Epidermal melanocyte (primary cell): ENCODE results near the gene HK3.

ENCODE experiments used
- DNase-seq: peaks from one replicate; pipeline ENCODE4 v3.0.0; 2011; ENCODE audit warnings: low spot score; ENCODE audit not compliant: insufficient read length

HK3 gene

DNA sequence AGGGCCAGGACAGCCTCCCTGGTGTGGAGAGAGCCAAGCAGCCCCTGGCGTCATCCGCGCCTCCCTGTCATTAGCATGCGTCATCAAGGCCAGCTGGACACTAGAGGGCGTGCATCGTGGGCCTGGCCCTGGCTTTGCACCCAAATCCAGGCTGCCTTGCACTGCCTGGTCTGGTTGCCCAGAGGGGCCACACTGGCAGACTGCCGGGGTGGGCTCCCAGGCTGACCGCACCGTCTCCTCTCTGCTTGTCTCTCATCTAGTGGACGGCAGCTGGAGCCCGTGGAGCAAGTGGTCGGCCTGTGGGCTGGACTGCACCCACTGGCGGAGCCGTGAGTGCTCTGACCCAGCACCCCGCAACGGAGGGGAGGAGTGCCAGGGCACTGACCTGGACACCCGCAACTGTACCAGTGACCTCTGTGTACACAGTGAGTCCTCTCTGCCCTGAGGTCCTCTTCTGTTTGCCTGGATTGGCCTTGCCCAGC is 29.0 kb downstream of the HK3 start:
- no peak for DNase-seq

DNA sequence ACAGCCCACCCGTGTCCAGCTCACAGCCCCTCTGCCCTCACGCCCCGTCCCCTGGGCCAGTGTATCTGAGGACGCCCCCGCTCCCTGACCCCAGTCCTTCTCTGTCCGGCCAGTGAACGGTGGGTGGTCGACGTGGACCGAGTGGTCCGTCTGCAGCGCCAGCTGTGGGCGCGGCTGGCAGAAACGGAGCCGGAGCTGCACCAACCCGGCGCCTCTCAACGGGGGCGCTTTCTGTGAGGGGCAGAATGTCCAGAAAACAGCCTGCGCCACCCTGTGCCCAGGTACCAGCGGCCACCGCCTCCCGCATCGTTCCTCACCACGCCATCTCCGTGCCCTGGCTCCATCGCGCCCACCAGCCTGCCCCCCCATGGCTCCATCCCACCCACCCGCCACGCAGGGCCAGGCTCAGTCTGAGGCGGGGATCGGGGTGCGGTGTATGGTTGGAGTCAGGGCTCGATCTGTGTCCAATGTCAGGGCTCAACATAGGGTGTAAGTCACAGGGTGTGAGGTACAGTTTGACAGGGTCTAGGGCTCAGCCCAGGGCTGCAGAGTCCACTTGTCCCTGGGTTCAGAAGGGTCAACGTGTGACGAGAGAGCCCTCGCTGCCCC is 29.5 kb downstream of the HK3 start:
- DNase-seq: no peak

DNA sequence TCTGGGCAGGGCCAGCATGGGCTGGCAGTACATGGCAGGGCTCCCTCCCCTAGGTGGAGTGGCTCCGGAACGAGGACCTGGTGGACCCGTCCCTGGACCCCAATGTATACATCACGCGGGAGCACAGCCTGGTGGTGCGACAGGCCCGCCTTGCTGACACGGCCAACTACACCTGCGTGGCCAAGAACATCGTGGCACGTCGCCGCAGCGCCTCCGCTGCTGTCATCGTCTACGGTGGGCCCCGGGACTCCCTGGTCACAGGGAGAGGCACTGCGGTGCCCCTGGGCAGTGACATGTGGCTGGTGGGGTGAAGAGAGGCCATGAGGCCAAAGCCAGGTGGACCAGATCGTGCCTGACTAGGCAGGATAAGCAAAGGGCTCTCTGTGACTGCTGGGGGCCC is 30.4 kb downstream of the HK3 start:
- DNase-seq: no peak

DNA sequence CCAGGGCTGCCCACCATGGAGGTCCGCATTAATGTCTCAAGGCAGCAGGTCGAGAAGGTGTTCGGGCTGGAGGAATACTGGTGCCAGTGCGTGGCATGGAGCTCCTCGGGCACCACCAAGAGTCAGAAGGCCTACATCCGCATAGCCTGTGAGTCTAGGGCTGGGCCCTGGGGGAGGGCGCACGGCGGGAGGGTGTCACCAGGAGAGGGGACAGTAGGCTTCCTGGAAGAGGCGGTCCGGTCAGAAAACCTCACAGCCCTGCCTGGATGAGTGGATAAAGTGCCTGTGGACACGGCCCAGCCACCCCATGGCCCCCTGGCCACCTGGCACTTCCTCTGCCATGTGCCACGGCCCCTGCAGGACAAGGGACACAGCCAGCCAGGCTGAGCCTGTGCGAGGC is 31.0 kb downstream of the HK3 start:
- no peak for DNase-seq

DNA sequence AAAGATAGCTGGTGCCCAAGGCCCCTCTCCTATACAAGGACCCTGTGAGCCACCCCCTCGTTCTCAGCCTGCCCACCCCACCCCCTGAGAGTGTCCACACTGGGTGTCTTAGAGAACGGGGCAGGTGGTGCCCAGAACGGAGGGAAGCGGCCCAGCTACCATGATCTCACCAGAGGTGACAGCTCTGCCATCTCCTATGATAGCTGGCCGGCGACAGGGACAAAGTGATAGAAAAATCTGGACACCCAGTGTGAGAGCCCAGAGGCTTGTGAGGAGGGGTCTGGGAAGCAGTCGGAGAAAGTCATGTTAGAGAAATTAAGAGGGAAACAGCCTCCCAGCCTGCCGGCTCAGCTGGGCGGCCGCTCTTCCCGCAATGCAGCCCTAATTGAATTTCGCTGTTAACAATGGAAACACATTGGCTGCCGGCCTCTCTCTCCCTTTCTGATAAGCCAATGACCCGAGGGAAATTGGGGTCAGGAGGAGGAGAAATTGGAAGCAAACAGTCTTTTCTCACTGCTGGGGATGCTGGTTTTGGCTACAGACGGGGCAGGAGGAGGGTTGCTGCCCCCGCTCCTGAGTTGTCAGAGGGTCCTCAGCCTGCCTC is 32.3 kb downstream of the HK3 start:
- no peak for DNase-seq

DNA sequence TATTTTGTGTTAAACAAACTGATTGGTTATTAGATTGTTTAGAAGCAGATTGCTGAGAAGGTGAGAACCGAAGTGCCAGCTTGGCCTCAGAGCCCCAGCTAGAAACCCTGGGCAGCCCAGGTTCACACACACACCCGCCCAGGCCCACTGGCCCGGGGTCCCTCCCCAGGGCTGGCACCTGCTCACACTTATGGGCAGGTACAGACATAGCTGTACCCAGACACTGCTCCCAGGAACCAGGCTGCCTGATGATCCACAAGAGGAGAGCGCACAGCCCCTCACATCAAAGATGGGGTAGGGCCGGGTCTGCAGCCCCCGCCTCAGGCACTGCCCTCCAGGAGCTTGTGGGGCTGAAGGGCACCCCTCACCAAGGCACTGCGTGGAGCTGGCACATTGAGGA is 33.2 kb downstream of the HK3 start:
- no peak for DNase-seq

DNA sequence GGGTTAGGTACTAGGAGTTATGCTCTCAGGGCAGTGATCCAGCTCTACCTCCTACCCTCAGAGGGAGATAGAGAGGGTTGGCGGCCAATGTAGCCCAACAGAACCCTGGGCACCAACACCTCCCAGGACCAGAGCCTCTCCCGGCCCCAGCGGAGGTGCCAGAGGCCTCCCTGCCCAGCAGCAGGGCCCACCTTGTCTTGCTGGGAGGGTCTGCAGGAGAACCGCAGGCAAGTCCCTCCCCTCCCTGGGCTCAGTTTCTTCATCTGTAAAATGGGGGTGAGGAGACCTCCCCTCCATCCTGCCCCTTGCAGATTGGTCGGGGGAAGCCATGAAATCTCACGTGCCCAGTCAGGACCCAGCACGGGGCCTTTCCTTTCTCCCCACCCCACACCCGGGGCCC is 34.4 kb downstream of the HK3 start:
- DNase-seq: no peak

DNA sequence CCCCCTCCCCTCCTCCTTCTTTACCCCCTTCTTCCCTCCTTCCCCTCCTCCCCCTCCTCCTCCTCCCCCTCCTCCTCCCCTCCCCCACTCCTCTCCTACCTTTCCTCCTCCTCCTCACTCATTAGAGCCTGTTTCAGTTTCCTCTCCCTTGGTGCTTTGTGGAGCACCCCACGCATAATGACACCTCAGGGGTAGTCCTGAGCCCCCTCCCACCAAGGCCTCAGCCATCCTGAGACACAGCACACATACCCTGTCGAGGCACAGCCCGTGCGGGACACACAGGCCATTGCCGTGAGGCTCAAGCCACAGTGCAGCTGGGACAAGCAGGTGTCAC is 35.4 kb downstream of the HK3 start:
- DNase-seq: no peak

DNA sequence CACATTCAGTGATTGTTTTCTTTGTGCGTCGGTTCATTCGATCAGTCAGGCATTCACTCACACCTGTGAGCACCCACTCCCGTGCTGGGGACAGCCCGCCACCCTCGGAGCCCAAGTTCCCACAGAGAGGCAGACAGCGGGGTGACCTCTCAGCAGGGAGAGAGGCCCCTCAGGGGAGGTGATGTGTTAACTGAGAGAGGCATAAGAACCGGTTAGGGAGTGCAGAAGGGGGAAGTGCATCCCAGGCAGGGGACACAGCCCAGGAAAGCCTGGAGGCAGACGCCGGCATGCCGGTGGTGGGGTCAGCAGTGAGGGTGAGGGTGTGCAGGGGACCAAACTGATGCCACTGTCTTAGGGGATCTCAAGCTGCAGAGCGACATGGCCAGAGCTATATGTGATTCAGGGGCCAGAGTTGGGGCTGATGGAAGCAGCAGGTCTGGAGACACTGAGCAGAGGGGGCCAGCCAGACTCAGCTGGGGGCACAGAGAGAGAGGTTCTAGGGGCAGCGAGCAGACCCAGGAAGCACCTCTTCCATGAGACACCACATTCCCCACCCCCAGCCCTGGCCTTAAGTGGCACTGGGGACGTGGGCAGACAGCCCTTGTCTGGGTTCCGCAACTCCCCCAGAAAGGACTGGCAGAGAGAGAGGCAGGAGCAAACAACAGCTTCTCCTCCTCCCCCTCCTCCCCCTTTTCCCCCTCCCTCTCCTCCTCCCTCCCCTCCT is 35.9 kb downstream of the HK3 start:
- no peak for DNase-seq

DNA sequence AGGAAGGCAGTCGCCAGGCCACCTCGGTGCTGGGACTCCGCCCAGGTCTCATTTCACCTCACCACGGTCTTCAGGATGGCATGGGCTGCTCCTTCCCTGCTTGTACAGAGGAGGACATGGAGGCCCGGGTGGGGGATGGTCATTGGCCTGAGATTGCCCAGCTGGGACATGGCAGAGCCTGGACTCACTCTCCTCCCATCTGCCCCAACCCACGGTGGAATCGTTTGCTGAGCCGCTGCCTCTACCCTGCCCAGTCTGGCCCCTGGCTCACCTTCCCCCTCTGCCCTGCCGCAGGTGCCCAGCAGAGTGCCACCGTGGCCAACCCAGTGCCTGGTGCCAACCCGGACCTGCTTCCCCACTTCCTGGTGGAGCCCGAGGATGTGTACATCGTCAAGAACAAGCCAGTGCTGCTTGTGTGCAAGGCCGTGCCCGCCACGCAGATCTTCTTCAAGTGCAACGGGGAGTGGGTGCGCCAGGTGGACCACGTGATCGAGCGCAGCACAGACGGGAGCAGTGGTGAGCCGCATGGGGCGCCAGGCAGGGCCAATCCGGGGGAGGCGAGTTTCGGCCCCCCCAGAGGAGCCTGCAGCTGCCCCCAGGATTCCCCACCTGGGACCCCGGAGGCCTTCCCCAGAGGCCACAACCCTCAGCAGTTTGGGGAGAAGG is 36.7 kb downstream of the HK3 start:
- DNase-seq: no peak

DNA sequence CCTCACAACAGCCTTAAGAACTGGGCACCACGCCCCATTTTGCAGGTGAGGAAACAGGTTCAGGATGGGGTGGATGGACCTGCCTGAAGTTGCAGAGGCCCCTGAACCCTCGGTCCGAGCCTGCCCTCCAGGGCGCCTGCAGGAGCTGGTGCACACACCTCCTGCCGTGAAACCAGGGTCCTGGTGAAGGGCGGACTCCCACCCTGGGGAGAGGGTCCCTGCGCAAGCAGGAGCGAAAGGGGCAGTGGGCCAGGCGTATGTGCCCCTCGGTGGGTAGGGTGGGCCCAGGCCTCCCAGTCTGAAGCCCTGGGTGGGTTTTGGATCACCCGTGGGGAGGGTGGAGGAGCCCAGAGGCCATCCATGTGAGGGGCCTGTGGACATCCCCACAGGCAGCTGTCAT is 37.9 kb downstream of the HK3 start:
- no peak for DNase-seq

DNA sequence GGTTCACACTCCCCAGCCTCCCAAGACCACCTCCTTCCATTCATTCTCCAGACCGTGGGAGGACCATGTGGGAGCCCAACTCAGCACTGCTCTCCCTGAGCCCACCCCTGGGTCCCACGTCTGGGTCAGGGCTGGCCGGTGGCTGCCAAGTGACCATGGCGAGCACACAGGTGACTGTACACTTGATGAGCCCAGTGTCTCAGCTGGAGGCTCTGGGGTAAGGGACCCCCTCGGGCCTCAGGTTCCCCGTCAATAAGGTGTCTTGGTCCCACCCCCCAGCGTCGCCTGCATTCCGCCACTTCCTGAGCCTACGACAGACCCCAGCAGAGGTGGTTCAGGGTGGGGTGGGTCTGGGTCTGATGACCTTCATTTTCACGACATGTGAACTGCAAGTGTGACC is 38.8 kb downstream of the HK3 start:
- DNase-seq: no peak

DNA sequence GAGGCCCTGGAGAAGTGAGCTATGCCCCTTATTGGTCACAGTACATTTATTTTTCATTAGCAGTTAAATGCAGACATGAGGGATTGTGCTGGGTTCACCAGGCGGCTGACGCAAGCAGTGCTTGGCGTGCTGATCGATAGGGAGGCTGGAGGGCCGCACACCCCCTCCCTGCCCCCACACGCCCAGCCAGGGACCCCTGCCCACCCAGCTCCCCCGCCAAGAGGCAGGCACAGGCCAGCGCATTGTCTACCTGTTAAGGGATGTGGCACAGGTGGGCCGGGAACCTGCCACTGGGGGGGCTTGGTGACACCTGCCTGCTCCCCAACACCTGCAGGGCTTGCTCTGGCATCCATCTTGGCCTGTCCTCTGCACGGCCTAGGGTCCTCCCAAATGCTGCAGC is 39.2 kb downstream of the HK3 start:
- DNase-seq: no peak

DNA sequence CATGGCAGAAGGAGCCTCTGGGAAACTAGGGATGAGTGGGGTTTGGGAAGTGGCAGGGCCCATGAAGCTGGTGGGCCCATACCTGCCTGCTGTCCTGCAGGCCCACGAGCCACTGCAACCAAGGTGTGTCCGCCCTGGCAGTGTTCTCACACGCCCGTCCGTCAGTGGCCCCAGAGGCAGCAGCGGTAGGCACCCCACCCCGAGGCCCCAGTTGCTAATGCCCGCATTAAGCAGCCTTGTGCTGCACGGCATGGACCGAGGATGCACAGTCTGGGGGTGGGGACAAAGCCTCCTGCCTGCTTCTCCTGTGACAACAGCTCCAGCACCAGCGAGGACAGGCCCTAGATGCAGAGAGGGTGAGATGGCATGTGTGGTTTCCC is 41.3 kb downstream of the HK3 start:
- DNase-seq: no peak

DNA sequence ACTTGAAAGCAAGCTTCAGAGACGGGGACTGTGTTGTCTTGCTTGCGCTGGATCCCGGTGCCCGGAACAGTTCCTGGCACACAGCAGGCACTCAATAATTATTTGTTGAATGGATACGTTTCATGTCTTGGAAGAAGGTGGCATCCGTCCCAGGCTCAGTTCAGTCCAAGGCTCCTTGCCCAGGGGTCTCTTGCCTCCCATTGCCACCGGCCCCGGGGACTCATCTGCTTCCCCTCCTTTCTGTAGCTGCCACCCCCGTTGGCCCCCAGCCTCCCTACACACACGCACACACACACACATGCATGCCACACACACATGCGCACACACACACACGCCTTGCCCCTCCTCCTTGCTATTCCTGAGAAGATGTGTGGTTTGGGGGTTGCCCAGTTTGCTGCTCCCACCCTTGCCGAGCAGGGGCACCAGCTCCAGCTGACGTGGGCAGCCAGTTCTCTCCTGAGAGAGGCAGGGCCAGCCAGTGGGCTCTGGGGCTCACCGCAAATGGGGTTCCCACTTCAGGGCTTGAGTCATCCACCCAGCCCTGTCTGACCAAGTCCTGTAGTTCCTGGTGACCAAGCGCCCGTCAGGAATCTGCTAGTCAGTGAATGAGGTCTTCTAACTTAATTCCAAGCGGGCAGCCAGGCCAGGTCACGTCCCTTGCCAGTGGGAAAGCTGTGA is 41.8 kb downstream of the HK3 start:
- DNase-seq: no peak

DNA sequence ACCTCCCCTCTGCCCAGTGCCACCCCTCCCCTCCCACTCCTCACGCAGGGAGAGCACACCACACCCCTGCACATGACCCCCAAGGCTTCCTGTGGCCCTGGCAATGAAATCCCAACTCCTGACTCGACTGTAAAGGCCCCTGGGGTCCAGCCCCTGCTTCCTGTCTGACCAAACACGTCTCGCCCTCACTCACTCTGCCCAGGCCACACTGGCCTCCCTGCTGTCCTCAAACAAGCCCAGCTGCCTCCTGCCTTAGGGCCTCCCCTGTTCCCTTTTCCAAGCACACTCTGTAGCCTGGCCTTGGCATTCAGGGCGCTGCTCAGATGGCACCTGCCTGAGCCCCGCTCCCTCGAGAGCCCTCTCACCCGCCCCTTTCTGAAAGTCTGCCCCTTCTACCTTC is 42.4 kb downstream of the HK3 start:
- DNase-seq: no peak

DNA sequence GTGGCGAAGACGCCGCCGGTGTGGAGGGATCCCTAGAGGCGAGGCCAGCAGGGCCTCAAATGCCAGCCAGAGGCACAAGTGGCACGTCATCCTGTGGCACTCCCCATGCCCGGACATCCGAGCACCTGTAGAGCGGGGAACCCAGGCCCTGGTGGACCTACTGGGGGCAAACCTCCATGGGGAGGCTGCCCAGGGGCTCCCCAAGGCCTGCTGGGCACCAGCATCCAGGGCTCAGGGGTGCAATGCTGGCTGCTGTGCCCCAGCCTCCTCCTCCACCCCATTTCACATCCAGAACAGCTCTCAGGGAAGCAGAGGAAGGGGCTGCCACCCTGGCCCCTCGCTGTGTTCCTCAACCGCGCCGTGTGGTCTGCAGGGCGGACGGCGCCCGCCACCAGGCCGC is 43.5 kb downstream of the HK3 start:
- DNase-seq: no peak

DNA sequence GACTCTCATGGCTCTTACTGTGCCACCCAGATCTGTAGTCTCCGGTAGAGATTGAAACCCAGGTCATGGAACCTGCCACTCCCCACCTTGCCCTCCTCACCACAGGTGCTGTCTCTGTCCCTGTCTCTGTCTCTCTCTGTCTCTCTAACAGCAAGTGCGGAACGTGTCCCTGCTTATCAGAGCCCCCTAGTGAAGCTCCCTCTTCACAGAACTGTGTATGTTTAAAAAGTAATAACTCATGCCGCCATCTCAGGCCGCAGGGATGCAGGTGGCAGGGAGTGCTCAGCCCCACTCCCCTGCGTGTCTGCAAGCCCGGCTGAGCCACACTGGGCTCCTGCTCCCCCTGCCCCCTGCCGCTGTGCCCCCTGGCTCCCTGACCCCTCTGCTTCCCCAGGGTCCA is 45.0 kb downstream of the HK3 start:
- no peak for DNase-seq

DNA sequence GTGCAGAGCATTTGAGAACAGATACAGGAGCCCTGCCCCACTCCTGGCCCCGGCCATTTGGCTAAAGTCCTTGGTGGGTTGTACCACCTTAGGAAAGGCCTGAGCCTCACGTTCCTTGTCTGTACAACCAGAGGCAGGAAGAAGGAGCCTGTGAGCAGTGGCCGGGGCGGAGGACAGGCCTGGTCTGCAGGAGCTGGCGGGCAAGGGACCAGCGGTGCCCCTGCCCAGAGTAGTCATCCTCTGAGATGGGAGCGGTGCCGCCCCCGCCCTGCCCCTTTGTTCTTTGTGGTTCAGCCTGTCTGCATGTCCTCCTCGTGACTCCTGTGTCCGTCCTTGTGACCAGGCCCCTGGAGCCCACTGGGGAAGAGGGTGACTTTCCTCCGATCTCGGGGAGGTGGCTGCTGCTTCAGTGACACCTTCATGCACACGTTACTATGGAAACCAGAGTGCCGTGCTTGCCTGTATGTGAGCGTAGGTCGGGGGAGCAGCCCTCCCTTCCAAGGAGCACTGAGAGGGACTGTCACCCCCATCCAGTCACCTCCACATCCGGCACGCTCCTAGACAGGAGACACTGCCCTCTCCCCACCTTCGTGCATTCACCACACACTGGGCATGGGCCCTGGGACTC is 45.9 kb downstream of the HK3 start:
- DNase-seq: no peak

DNA sequence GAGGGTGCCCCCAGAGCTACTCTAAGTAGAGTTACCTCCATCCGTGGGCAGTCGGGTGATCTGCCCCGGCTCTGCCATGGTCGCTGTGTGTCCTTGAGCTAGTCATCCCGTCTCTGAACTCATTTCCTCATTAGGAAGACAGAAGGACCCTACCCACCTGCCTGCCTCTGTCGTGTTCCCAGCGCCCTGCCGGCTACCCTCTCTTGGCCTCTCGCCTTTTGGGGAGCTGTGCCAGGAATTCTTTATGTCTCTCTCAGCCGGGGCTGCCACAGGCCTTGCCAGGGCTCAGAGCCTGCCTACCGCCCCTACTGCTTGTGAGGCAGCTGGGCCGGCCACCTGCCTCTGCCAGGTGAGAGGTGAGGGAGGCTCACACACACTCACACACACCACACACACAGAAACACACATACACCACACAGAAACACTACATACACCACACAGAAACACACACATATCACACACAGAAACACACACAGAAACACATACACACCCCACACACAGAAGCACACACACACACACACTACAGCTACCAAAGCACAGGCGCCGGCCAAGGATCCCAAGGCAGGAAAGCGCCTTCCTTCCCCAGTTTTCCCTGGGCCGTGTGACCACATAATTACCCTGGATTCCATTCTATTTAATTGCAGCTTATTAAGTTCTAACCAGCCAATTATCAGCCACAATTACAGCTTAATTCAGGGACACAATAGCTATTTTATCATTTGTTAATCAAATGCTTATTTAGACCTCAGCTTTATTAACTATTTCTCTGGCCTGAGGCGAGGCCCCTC is 47.1 kb downstream of the HK3 start:
- no peak for DNase-seq

DNA sequence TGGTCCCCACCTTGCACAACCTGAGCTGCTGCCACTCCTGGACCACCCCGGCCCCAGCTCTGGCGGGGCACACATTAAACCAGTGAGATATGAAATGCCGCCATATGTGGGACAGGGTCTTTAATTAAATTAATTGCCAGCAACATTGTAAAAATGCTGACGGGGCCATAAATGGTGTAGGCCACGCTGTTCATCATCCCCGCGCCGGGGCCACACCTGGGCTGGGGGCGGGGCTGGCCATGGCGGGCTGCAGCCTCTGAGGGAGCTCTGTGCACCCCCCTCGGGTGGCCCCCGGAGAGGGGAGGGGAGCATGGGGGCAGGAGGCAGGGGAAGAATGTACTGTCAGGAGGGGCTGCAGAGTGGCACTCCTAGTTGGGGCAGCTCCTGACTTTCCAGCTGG is 47.8 kb downstream of the HK3 start:
- DNase-seq: no peak
